IMR-90 (cell line): ENCODE data around the gene SPRR1B. TPM values are rescaled to one million over a fixed set of nuclear protein-coding genes. Genes with fewer than 3 reads are reported as not detected.

ENCODE experiments used
- ATAC-seq: fragments of 200-7000 bp; cut with Tn5 transposase; 2 replicates; pipeline ENCODE4 v1.9.1; 2020; ENCODE audit warnings: low read depth, mild to moderate bottlenecking, moderate library complexity
- BruUV-seq: library from RNA; stranded (reverse); fragments of 400-500 nt; replicated peaks from 2 replicates; lab custom pipeline; 2021; lab: Mats Ljungman, UMichigan
- CTCF ChIA-PET: fragments of 300-600 bp; formaldehyde crosslinking; extraction: SDS; loops from one replicate; lab custom pipeline; 2021; ENCODE audit warnings: antibody characterized with exemption; lab: Yijun Ruan, JAX
- POLR2A ChIA-PET: fragments of 300-600 bp; sonication (Branson Sonifier 250); formaldehyde crosslinking; loops from one replicate; lab custom pipeline; 2022; ENCODE audit warnings: antibody characterized with exemption; ENCODE audit not compliant: unreplicated experiment; lab: Charles Lee
- DNase-seq: peaks from one replicate; pipeline ENCODE4 v3.0.0; 2013
- H2AFZ ChIP-seq: replicated peaks from 2 replicates; pipeline ENCODE3; 2013; ENCODE audit warnings: low read length, mild to moderate bottlenecking; ENCODE audit not compliant: poor library complexity
- H2AK5ac ChIP-seq: 2 replicates; pipeline ENCODE4 v1.6.1; 2013; ENCODE audit warnings: low read depth, low read length, inconsistent platforms
- H2AK9ac ChIP-seq: replicated peaks from 2 replicates; pipeline ENCODE3; 2013; ENCODE audit warnings: mild to moderate bottlenecking, low read depth, low read length, moderate library complexity; ENCODE audit not compliant: poor library complexity
- H2BK120ac ChIP-seq: 2 replicates; pipeline ENCODE4 v1.6.1; 2013; ENCODE audit warnings: low read depth, low read length, inconsistent platforms
- H2BK15ac ChIP-seq: 3 replicates; pipeline ENCODE4 v1.6.1; 2013; ENCODE audit warnings: low read depth, low read length, inconsistent platforms
- H2BK20ac ChIP-seq: 2 replicates; pipeline ENCODE4 v1.6.1; 2013; ENCODE audit warnings: low read depth, mild to moderate bottlenecking, inconsistent platforms, low read length, moderate library complexity
- H2BK5ac ChIP-seq: 2 replicates; pipeline ENCODE4 v1.6.1; 2013; ENCODE audit warnings: mild to moderate bottlenecking, low read depth, low read length, inconsistent platforms; ENCODE audit not compliant: poor library complexity, severe bottlenecking
- H3K14ac ChIP-seq: replicated peaks from 2 replicates; pipeline ENCODE4 v1.6.1; 2013; ENCODE audit warnings: low read depth, low read length, inconsistent platforms
- H3K18ac ChIP-seq: 2 replicates; pipeline ENCODE4 v1.6.1; 2013; ENCODE audit warnings: low read depth, low read length, control low read depth
- H3K23ac ChIP-seq: 2 replicates; pipeline ENCODE4 v1.6.1; 2013; ENCODE audit warnings: low read depth, low read length, inconsistent platforms
- H3K27ac ChIP-seq: 2 replicates; pipeline ENCODE4 v1.5.1; 2013; ENCODE audit warnings: mild to moderate bottlenecking, control low read depth, low read length; ENCODE audit not compliant: insufficient read depth
- H3K27me3 ChIP-seq: 2 replicates; pipeline ENCODE4 v1.6.1; 2013; ENCODE audit warnings: low read length; ENCODE audit not compliant: control insufficient read depth, insufficient read depth
- H3K36me3 ChIP-seq: 2 replicates; pipeline ENCODE4 v1.6.1; 2013; ENCODE audit warnings: low read length, mixed read lengths; ENCODE audit not compliant: control insufficient read depth, insufficient read depth
- H3K4ac ChIP-seq: 2 replicates; pipeline ENCODE4 v1.6.1; 2013; ENCODE audit warnings: low read depth, low read length, inconsistent platforms
- H3K4me1 ChIP-seq: 2 replicates; pipeline ENCODE4 v1.6.1; 2013; ENCODE audit warnings: low read length, mixed read lengths; ENCODE audit not compliant: control insufficient read depth, insufficient read depth
- H3K4me2 ChIP-seq: 2 replicates; pipeline ENCODE4 v1.6.1; 2013; ENCODE audit warnings: low read depth, mild to moderate bottlenecking, control low read depth, low read length, moderate library complexity
- H3K4me3 ChIP-seq: 2 replicates; pipeline ENCODE4 v1.5.1; 2013; ENCODE audit warnings: low read depth, mild to moderate bottlenecking, control low read depth, low read length, moderate library complexity; ENCODE audit not compliant: insufficient read depth
- H3K56ac ChIP-seq: 2 replicates; pipeline ENCODE4 v1.6.1; 2013; ENCODE audit warnings: low read length, inconsistent platforms; ENCODE audit not compliant: insufficient read depth; ENCODE audit errors: extremely low read depth
- H3K79me1 ChIP-seq, 2 experiments: 2 replicates each; pipeline ENCODE4 v1.6.1; 2013; ENCODE audit warnings: low read length in 2 of 2, inconsistent platforms in 1 of 2, low read depth in 1 of 2
- H3K9ac ChIP-seq: 2 replicates; pipeline ENCODE4 v1.6.1; 2013; ENCODE audit warnings: low read depth, low read length, control low read depth
- H3K9me1 ChIP-seq: 2 replicates; pipeline ENCODE4 v1.6.1; 2013; ENCODE audit warnings: low read length, inconsistent platforms; ENCODE audit not compliant: insufficient read depth
- H3K9me3 ChIP-seq: 2 replicates; pipeline ENCODE4 v1.6.1; 2013; ENCODE audit warnings: low read length; ENCODE audit not compliant: control insufficient read depth, insufficient read depth
- H4K20me1 ChIP-seq: 2 replicates; pipeline ENCODE4 v1.6.1; 2013; ENCODE audit warnings: low read length, inconsistent platforms; ENCODE audit not compliant: insufficient read depth
- H4K5ac ChIP-seq: 2 replicates; pipeline ENCODE4 v1.6.1; 2013; ENCODE audit warnings: mild to moderate bottlenecking, low read depth, low read length, control low read depth
- H4K8ac ChIP-seq, 2 experiments: 2 replicates each; pipeline ENCODE4 v1.6.1; 2013; ENCODE audit warnings: low read depth in 2 of 2, low read length in 2 of 2, control low read depth in 1 of 2, inconsistent platforms in 1 of 2
- H4K91ac ChIP-seq: 2 replicates; pipeline ENCODE4 v1.6.1; 2013; ENCODE audit warnings: low read depth, low read length, inconsistent platforms; ENCODE audit not compliant: insufficient read depth
- MAFK ChIP-seq: IDR thresholded peaks from 2 replicates; pipeline ENCODE4 v1.6.1; 2012; ENCODE audit warnings: low read depth, low read length, improper control_type of control experiment
- MXI1 ChIP-seq: IDR thresholded peaks from 2 replicates; pipeline ENCODE4 v1.6.1; 2012; ENCODE audit warnings: low read depth, mild to moderate bottlenecking, low read length, moderate library complexity, borderline replicate concordance
- USF2 ChIP-seq: fragments of 150-350 bp; IDR thresholded peaks from 2 replicates; pipeline ENCODE4 v1.6.1; 2017; ENCODE audit warnings: mild to moderate bottlenecking, antibody characterized with exemption, low read length, low read depth
- WGBS, 2 experiments: methylation state at CpG; one replicate each; pipeline versions ENCODE4 v1.1.5 to v1.1.7; 2013; ENCODE audit warnings: missing lambda C conversion rate in 2 of 2; ENCODE audit not compliant: insufficient read length in 1 of 2; ENCODE audit errors: extremely low coverage in 2 of 2; 5-methylcytosine and 5-hydroxymethylcytosine counted together
- dilution Hi-C: fragments of 300-500 bp; cut with HindIII; formaldehyde crosslinking; loops from one replicate; pipeline ENCODE4 v1.14.3; 2018; ENCODE audit warnings: low sequenced_read_pairs; ENCODE audit not compliant: unreplicated experiment
- in situ Hi-C: fragments of 300-500 bp; cut with MboI; formaldehyde crosslinking; loops from 3 replicates; pipeline ENCODE4 v1.14.3; 2019; ENCODE audit warnings: low sequenced_read_pairs, inconsistent platforms, mixed read lengths
- intact Hi-C: fragments of 100-400 bp; cut with micrococcal nuclease; formaldehyde crosslinking; loops from 2 replicates; pipeline ENCODE4 v1.10.0; 2022
- polyA plus RNA-seq, 3 experiments: library from polyadenylated mRNA; depleted of rRNA; stranded (reverse); fragments of >200 nt; gene quantifications; 2 replicates each; pipeline ENCODE4 v1.2.3, GENCODE V29; 2012; ENCODE audit warnings: low replicate concordance in 1 of 3
- total RNA-seq: library from RNA; depleted of rRNA; stranded (reverse); fragments of >200 nt; gene quantifications from 2 replicates; pipeline ENCODE4 v1.2.3, GENCODE V29; 2012
- TF ChIP-seq, protein P1 (sequence below): fragments of 150-350 bp; IDR thresholded peaks from 2 replicates; pipeline ENCODE4 v1.6.1; 2016; ENCODE audit warnings: low read depth, mild to moderate bottlenecking, low read length, moderate library complexity, borderline replicate concordance

The SPRR1B gene
- total and polyA plus RNA-seq, 2 of the 4 experiments (the other 2 are of a cell fraction): not detected

DNA sequence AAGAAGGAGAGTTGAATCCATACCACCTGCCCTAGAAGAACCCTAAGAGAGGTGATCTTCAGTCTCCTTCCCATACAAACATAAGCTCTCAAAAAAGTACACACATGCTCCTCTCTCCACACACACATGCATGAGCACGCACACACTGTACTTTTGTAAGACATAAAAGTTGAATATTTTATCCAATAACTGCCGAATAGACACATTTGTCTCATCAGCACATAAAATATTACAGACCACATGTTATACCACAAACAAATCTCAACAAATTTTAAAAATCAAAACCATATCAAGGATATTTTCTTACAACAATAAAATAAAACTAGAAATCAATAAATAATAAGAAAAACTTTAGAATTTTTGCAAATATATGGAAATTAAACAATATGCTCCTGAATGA lies 44.4 kb upstream of the SPRR1B start:
- Histone ChIP-seq H3K18ac (no peak overlapping the region), H2BK120ac (no peak overlapping the region), H3K23ac (no peak overlapping the region), H4K8ac (no peak overlapping the region), H3K36me3 (no peaks in the 10 kb centered on the region), H4K91ac (no peak overlapping the region), H3K9me1 (no peaks in the 10 kb centered on the region), H3K27me3 (no peaks in the 10 kb centered on the region), H3K9ac (no peak overlapping the region), H2AFZ (no peak overlapping the region), H3K4me2 (no peak overlapping the region), H2AK5ac (no peak overlapping the region), H3K79me1 (no peaks in the 10 kb centered on the region), H4K5ac (no peak overlapping the region), H3K4me1 (no peaks in the 10 kb centered on the region), H3K27ac (no peak overlapping the region), H2AK9ac (no peak overlapping the region), H4K20me1 (no peaks in the 10 kb centered on the region), H3K4ac (no peak overlapping the region), H2BK15ac (no peak overlapping the region), H3K9me3 (no peaks in the 10 kb centered on the region), H2BK20ac (no peak overlapping the region), H2BK5ac (no peak overlapping the region), H3K4me3 (no peak overlapping the region), H3K56ac (no peak overlapping the region), H3K14ac (no peak overlapping the region)
- no peak for DNase-seq
- ChIA-PET CTCF (no interaction called here), POLR2A (no interaction called here)
- intact Hi-C loops: no loop called here
- no TSS peak for BruUV-seq
- no CpG with 5 or more reads among the region's 2 CpGs for WGBS, 2 experiments
- no peak for ATAC-seq
- dilution Hi-C loops: no loop called here
- no peak for TF ChIP-seq USF2
- peak; percentile 71 for TF ChIP-seq MAFK
- TF ChIP-seq MXI1: no peak
- TF ChIP-seq, protein P1, sequence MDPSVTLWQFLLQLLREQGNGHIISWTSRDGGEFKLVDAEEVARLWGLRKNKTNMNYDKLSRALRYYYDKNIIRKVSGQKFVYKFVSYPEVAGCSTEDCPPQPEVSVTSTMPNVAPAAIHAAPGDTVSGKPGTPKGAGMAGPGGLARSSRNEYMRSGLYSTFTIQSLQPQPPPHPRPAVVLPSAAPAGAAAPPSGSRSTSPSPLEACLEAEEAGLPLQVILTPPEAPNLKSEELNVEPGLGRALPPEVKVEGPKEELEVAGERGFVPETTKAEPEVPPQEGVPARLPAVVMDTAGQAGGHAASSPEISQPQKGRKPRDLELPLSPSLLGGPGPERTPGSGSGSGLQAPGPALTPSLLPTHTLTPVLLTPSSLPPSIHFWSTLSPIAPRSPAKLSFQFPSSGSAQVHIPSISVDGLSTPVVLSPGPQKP: no peak
- in situ Hi-C loops: no loop called here
